ENCODE results near the gene THRA.

The THRA gene

GRCh38 chr17:40023590-40024292, 39.0 kb upstream of the THRA start:
- no peak for TF ChIP-seq CTCF (IDR thresholded peaks at IDR 0.05; ENCODE audit: extremely low read depth, missing control alignments)
- DNase-seq (ENCODE audit: low spot score), result no peak

- no peak for DNase-seq (ENCODE audit: low spot score)
- no peak for TF ChIP-seq CTCF (IDR thresholded peaks at IDR 0.05; ENCODE audit: extremely low read depth, missing control alignments)
Measured at GRCh38 chr17:40024901-40025300, 37.9 kb upstream of the THRA start.

GRCh38 chr17:40025559-40025958, 37.2 kb upstream of the THRA start:
- no peak for TF ChIP-seq CTCF (IDR thresholded peaks at IDR 0.05; ENCODE audit: extremely low read depth, missing control alignments)
- no peak for DNase-seq (ENCODE audit: low spot score)

DNA sequence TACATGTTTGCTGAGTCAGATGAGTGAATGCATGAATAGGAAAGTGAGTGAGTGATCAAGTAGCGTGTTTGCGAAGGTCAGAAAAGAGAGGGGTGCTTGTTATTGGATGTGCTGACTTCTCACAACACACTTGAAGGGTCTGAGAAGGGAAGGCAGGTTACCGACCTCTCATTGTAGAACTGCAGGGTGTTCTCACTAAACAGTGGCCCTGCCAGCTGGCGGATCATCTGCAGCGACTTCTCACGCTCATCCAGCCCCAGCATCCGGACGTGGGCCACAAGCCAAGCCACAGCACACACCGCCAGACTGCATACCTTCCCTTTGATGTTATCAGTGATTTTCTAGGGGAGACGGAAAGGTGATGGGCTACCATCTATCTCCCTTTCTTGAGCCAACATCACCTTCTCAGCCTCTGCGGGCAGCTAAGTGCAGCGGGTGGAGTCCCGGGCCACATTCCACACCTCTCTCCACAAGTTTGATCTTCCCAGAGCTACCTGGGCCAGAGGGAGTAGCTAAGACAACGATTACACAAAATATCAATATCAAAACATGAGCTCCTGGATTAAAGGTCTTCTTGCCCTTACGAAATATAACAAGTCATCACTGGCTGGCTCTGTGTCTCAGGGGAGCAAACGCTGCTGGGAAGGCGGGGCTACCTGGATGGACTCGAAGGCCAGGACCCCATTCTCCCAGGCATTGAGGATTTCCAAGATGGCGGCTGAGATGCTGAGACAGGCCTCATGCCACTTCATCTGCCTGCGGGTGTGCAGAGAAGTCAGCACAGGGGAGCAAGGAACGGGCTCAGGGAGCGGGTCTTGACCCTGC, 36.6 kb upstream of the THRA start:
- DNase-seq (ENCODE audit: low spot score), result no peak
- no peak for TF ChIP-seq CTCF (IDR thresholded peaks at IDR 0.05; ENCODE audit: extremely low read depth, missing control alignments)

DNA sequence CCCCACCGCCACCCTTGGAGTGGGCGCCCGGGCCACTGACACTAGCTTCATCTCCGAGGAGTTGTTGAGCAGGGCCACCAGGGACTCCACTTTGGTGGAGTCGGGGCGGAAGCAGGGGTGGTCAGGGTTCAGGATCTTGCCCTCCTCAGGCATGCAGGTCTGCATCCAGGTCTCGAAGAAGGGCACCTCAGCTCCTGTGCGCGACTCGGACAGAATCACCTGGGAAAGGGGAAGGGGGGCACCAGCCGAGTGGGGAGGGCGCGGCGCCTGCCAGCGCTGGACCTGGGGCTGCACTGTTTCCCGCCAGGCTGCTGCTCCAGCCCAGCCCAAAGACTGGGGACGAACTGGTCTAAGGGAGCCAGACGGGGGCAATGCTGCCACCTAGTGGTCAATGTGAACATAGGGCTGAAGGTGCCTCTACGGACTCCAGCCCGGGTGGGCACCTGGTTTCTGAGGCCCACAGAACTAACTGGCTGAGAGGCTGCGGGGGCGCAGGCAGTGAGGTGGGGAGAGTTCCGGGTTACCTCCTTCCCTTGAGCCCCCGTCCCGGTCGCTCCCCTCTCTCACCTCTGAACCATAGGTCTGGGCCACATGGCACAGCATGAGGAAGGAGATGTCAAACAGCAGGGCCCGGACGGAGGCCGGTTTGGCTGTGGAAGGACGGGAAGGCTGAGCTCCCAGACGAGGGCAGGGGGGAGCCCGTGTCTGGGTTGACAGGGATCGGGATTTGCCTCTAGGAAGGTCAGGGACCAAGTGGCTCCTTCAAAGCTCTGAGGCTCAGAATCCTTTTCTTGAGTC, 35.8 kb upstream of the THRA start:
- TF ChIP-seq CTCF (IDR thresholded peaks at IDR 0.05; ENCODE audit: extremely low read depth, missing control alignments), result peak; percentile 89
- DNase-seq (ENCODE audit: low spot score), result peak; percentile 89

- no peak for DNase-seq (ENCODE audit: low spot score)
- TF ChIP-seq CTCF (IDR thresholded peaks at IDR 0.05; ENCODE audit: extremely low read depth, missing control alignments), result no peak
Measured at GRCh38 chr17:40027614-40028012, 35.2 kb upstream of the THRA start.

DNA sequence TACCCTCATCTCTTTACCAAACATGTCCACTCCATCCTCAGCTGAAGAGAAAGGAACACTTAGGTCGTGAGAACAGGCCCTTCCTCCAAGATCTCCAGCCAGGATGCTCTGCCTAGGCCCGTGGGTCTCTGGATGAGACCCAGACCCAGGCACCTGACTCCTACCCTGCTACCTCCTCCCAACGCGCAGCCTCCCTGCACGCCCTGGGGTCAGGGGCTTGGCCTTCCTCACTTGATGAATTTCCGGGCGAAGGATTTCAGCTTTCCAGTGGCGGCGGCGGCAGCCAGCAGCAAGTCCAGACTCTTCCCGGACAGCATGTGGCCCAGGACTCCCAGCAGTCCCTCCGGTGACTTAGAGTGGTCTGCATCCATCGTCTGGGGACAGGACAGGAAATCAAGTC, 34.2 kb upstream of the THRA start:
- no peak for TF ChIP-seq CTCF (IDR thresholded peaks at IDR 0.05; ENCODE audit: extremely low read depth, missing control alignments)
- DNase-seq (ENCODE audit: low spot score), result no peak
